ENCODE measurements around the gene MED8. TPM values are rescaled to one million over a fixed set of nuclear protein-coding genes. Genes with fewer than 3 reads are reported as not detected.

Gene MED8
- total RNA-seq, result 61.3 and 68.4 TPM in 2 replicates

GRCh38 chr1:43389326-43390313 is at the start of gene MED8, which contains the start of gene SZT2:
TSS of gene MED8 (minus strand) at chr1:43389800. CDS start at chr1:43389764, 36 bp downstream.
TSS of gene SZT2 (plus strand) at chr1:43389899. CDS start at chr1:43389969, 70 bp downstream.

GRCh38 chr1:43367904-43368645 is 21.5 kb downstream of the MED8 start, which contains the start of gene ELOVL1:
TSS of gene ELOVL1 (minus strand) at chr1:43368011. CDS start at chr1:43365609, 2,402 bp downstream.

GRCh38 chr1:43358746-43359693 is 30.6 kb downstream of the MED8 start, which contains the start of gene CDC20:
TSS of gene CDC20 (plus strand) at chr1:43358981. CDS start at chr1:43359216, 235 bp downstream.

GRCh38 chr1:43337588-43337987 is 52.0 kb downstream of the MED8 start, which contains the start of gene MPL:
TSS of gene MPL (plus strand) at chr1:43337818. CDS start at chr1:43337849, 31 bp downstream.

Other genes with a start within 250 kb of the MED8 start
- 68.7 and 88.9 TPM in 2 replicates for gene EBNA1BP2, start 217.5 kb downstream of the MED8 start, total RNA-seq
- gene CFAP57, start 217.5 kb downstream of the MED8 start, total RNA-seq, result 0.26 and 0.56 TPM in 2 replicates
- not detected in 2 replicates for gene TMEM125, start 119.8 kb downstream of the MED8 start, total RNA-seq
- not detected in 2 replicates for gene C1orf210, start 104.2 kb downstream of the MED8 start, total RNA-seq
- 12.3 and 16.9 TPM in 2 replicates for gene TIE1, start 88.8 kb downstream of the MED8 start, total RNA-seq
- gene MPL, start 52.0 kb downstream of the MED8 start, total RNA-seq, result not detected in 2 replicates
- 27.0 and 37.4 TPM in 2 replicates for gene CDC20, start 30.8 kb downstream of the MED8 start, total RNA-seq
- gene ELOVL1, start 21.8 kb downstream of the MED8 start, total RNA-seq, result 76.0 and 82.8 TPM in 2 replicates
- 24.3 and 28.2 TPM in 2 replicates for gene SZT2, start 99 bp upstream of the MED8 start, total RNA-seq
- gene HYI, start 64.1 kb upstream of the MED8 start, total RNA-seq, result 37.3 and 46.8 TPM in 2 replicates
- 32.2 and 58.1 TPM in 2 replicates for gene PTPRF, start 141.1 kb upstream of the MED8 start, total RNA-seq

Data from aortic smooth muscle cell (primary cell).